Measurements from ENCODE around the gene BABAM1. TPM values are rescaled to one million over a fixed set of nuclear protein-coding genes. Genes with fewer than 3 reads are reported as not detected.
A peak's percentile ranks its signal among the peaks of the same experiment; 100 is the strongest.

Gene BABAM1
- total RNA-seq, 1 experiment from 2014 or later, result 121 TPM

DNA sequence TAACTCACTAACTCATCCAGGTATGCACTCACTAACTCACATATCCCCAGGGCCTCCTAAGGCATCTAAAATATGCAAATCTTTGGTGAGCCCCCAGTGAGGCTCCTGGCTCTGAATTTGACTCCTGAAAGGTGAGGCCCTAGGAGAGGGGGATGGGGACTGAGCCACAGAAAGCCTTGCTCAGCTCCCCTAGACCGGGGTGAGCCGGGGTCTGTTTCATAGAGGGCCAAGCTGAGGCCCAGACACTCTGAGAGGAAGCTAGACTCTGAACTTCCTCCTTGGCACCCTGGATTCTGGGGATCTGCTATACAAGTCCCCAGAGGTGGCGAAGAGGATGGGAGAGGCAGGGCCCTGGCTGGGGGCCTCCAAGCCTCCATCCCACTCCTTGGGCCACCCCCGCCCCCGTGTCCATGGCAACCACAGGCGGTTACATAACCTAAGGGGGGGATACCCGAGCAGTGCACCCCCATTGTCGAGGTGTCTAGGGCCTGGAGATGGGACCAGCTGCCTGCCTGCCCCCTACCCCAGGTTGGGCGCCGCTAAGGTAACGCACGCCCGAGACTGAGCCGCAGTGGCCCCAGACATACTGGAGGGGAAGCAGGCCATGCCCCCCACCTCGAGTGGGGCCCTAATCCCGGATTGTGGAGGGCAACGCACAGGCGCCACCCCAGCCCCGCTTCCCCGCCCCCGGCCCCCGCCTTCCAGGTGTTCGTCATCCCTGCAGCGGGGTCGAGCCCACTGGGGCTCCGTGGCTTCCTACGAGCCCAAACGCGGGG, 35.3 kb downstream of the BABAM1 start:
- DNase-seq (ENCODE audit: low read depth), result no peak

DNA sequence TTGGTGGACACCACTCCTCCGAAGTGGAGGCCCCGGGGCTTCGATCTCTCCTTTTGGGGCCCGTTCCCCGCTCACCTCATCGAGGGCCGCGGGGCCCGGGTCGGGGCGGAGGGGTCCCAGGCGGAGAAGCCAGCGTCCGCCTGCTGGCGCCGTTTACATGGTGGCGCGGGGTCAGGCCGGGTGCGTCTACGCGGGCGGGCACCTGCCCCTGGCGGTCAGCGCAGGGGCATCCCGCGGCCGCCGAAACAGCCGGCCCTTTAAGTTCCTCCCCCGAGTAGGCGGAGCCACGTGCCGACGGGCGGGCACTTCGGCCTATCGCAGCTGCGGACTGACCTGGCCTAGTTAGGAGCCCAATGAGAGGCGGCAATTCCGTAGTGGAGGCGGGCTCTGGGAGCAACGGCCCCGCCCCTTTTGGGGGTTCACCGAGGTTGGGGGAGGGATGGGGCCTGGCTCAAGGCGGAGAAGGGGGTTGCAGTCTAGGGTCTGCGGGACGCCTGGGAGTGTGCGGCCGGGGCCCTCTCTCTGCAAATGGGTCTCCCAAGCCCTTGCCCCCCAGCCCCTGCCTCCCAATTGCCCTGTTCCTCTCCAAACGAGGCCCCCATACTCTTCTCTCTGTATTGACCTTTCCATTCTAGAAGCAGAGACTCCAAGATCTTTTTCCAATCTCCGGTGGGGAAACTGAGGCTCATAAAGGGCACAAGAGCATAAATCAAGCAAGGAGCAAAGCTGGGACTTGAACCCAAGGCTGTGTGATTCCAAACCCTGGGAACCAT, 36.1 kb downstream of the BABAM1 start, which contains the start of gene ABHD8:
Gene ABHD8 (minus strand): TSS at position 259 of the 773 bp plus-strand sequence. CDS start 1,809 bp downstream, outside the sequence.
- DNase-seq (ENCODE audit: low read depth), result peak; percentile 91

DNA sequence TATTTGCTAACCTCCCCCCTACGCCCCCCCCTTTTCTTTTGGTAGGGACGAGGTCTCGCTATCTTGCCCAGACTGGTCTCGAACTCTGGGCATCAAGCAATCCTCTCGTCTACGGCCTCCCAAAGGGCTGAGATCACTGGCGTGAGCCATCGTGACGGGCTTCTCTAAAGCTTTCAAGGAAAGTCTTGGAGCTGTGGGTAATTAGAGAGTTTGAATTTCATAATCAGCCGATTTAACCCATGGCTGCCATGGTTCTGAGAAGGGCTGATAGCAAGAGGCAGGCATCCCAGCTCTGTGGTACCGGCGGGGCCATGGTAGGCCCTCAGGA, 36.7 kb downstream of the BABAM1 start:
- no peak for DNase-seq (ENCODE audit: low read depth)

DNA sequence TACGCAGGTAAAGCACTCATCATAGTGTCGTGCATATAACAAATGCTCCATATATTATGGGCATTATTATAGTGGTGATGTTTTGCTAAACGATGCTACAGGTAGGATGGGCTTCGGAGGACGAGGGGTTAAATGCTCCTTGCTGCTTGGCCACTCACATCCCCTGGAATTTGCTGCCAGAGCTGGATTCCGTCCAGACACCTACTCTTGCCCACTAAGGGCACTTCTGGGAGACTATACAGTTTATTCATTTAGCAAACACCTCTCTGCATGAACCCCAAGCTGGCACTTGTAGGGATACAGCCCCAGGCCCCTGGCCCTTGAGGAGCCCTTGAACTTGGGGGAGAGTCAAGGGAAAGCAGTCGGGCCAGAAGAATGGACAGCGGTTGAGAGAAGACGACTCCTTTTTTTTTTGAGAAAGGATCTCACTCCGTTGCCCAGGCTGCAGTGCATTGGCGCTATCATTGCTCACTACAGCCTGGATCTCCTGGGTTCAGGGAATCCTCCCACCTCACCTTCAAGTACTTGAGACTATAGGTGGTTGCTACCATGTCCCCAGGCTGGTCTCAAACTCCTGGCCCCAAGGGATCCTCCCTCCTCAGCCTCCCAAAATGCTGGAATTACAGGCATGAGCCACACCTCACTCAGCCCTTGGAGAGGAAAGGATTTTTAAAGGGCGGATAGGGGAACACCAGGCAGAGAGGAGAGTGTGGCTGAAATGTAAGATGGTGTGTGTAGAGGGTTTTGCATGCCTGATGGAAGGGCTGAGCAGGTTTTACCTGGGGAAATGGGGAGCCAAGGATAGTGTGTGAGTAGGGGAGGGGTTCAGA, 37.4 kb downstream of the BABAM1 start:
- no peak for DNase-seq (ENCODE audit: low read depth)

DNA sequence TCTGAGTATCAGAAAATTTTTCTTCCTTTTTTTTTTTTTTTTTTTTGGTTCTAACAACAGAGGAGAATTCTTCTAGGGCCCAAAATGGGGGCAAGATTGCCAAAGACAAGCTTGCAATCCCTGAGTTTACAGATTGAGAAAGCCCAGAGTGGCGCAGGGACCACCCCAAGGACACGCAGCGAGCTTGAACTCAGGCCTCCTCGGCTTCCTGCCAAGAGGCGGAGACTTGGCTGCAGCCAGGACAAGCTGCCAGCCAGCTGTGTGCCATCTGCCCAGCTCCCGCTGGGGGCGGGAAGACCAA, 37.9 kb downstream of the BABAM1 start:
- no peak for DNase-seq (ENCODE audit: low read depth)

DNA sequence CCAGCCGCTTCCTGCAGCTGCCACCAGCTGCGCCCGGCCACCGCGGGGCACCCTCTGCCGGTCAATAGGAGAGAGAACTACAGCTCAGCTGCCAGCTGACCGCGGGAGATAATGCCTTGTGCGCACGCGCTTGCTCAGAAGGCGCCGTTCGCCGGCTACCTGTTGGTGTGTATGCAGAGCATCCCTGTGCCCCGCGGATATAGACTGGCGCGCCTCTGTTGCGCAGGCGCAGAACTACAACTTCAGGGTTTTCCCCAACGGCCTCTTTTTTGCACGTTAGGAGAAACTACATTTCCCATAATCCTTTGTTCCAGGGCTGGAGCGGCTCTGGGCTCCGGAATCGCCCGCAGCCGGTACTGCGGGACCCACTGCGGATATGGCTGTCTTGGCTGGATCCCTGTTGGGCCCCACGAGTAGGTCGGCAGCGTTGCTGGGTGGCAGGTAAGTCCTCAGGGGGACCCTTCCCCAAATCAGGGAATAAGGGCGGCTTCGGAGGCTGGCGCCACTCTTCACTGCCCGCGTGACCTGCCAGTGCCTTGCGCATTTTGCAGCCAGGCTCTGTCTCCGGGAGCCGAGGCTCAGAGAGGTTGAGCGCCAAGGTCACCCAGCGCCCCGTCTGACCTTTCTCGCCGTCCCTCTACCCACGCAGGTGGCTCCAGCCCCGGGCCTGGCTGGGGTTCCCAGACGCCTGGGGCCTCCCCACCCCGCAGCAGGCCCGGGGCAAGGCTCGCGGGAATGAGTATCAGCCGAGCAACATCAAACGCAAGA, 38.5 kb downstream of the BABAM1 start, which contains the start of gene MRPL34:
Gene MRPL34 (plus strand): TSS at position 356 of the 768 bp plus-strand sequence. CDS start 21 bp downstream, at position 377.
- peak; percentile 99 for DNase-seq (ENCODE audit: low read depth)

DNA sequence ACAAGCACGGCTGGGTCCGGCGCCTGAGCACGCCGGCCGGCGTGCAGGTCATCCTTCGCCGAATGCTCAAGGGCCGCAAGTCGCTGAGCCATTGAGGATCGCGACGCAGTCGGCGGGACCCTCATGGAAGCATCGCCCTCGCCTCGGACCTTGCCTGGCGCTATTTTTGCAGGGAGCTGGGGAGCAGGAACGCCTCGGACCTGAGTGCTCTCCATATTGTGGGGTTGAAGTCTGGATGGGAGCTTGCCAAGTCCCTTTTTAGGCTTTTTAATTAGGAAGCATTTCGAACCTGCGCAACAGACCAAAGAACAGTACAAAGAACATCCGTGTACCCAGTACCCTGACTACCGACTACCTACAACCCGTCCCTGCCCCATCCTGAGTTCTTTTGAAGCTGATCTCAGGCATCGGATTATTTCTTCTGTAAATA, 39.1 kb downstream of the BABAM1 start:
- no peak for DNase-seq (ENCODE audit: low read depth)

DNA sequence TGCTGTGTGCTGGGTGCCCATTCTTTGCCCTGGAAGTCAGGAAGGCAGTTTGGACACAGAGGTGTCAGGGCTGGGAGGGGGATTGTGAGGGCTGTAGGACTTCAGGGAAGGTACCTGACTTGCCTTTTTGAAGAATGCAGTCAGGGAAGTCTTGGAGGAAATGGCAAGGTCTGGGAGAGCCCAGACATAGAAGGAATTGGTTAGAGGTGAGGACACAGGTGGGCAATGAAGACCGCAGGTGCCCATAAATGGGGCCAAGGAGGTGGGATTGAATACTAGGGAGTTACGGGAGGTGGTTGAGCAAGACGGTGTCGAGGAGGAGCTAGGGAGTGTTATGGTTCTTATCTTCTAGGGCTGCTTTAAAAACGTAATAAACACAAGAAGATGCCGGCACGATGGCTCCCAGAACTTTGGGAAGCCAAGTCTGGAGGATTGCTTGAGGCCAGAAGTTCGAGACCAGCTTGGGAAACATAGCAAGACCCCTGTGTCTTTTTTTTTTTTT, 40.7 kb downstream of the BABAM1 start:
- DNase-seq (ENCODE audit: low read depth), result no peak

DNA sequence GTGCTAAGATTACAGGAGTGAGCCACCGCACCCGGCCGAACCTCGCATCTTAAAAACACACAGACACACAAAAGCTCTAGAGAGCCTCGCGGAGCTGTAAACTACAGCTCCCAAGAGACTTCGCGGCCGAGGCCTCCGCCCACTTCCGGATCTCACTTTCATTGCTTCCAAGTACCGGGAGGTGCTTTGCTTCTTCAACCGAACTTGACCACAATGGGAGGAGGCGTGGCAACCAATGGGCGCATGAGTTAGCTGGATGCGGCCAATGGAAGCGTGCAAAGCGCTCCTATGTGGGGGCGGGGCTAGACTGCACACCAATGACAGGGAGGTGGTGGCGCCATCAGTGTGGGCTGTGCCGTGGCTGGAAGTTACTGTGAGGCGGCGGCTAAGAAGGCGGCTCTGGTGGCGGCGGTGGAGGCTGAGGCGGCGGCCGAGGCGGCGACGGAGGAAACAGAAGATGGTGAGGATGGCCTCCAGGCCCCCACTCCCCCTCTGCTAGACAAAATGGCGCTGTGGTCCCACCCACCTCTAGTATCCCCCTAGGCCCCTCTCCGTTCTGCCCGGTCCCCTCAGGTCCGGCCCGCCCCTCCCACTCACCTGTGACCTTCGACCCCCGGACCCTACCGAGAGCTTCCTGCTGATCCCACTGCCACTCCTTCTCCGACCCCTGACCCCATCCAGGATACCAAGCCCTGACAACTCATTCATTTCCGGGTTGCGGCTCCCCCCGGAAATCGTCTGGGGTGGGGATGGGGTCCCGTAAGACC, 42.1 kb downstream of the BABAM1 start, which contains the start of gene DDA1:
Gene DDA1 (plus strand): TSS at position 366 of the 767 bp plus-strand sequence. CDS start 92 bp downstream, at position 458.
- DNase-seq (ENCODE audit: low read depth), result peak; percentile 100

DNA sequence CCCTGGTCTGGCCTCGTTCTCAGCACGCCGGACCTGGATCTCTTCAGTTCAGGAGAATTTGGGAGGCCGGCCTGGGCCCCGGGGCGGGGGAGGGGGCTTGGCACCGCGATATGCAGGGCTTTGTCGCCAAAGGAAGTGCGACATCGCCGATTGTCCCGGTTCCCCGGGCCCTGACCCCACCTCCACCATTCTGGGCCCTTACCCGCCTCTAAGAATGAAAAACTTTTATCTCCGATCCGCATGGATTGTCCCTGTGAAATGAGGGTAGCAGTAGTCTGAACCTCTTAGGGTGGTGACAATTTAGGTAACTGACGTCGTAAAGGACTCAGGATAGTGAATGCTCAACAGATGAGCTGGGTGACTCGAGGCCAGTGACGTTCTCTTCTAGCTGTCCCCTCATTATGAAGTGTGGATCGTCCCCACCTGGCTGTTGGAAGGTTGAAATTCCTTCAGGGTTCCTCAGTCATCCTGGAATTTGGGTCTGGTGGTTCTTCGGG, 42.8 kb downstream of the BABAM1 start:
- DNase-seq (ENCODE audit: low read depth), result no peak

DNA sequence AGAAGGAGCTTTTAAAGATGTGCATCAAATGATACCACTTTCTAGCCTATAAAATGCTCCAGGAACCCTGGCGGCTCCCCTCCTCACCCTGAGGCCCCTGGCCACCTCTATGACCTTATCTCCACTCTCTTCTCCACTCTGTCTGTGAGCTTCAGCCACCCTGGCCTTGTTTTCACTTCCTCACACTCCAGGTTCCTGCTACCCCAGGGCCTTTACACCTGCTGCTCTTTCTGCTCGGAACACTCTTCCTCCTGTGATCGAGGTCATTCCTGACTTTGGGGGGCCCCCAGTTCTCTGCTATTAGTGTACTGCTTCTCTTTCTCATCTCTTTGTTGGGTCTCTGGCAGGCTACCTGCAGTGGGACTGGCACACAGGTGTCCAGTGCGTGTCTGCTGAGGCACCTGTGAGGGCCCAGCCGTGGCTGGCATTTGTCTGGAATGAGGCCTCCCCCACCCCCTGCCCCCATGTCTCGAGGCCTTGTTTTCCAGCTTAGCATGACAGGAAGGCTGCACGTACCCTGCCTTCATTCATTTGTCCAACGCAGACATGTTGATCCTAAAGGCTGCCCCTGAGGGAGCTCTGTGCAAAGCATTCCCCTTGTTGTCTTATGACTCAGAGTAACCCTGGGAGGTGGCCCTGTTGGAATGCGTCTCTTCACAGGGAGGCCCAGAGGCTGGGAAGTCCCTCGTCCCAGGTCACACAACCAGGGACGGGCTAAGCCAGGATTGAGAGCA, 44.4 kb downstream of the BABAM1 start:
- DNase-seq (ENCODE audit: low read depth), result peak; percentile 95

DNA sequence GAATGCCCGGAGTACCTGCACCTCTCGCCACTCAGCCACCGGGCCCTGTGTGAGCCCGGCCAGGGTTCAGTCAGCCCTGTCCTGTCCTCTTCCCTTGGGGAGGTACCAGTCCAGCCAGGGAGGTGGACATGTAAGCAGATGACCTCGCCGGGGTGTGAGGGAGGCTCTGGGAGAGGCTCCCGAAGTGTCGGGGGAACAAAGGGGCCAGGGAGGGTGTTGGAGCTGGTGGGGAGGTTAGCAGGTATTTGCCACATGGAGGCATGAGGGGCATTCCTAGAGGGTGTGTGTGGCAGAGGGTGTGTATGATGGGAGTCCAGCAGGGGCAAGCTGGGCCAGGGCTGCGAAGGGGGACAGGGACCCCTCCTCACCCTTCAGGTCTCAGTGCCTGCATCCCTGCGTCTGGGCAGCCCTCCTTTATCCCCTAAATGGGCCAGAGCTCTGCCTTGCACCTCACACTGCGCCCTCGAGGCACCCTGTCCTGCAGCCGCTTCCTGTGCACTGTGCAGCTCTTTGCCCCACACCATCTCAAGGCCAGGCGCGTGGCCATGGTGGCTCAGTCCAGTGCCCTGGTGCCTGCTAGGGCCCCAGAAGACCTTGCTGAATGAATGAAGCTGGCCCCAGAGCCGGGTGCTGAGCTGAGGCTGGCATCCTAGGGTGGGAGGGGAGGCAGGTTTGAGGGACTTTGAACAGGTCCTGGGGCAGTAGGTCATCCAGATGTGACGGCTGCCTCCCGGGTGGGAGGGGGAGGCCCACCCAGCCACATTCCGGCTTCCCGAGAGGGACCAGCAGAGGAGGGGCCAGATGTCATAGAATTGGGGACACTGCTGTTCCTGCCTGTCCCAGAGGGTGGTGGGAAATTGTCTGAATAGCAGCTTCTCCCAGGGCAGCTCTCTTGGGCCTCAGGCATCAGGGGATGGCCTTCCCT, 45.2 kb downstream of the BABAM1 start:
- no peak for DNase-seq (ENCODE audit: low read depth)

DNA sequence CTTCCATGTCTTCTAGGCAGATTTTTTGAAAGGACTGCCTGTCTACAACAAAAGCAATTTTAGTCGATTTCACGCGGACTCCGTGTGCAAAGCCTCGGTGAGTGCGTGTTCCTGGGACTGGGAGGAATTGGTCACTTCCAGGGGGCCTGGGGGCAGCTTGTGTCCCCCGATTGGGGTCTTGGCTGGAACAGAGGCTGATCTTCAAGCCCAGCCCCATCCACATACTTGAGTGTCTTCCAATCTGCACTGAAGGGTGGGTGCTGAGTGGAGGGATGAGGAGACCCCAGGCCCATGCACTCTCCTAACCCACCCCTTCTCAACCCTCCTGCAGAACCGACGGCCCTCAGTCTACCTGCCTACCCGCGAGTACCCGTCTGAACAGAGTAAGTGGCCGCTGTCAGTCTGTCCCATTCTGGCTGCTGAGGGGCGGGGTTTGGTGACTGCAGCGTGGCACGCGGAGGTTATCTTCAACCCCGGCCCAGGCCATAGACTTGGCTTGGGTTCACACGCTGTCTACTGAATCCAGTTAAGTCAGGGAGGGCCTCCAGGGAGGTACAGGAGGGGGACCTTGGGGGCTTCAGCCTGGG, 46.9 kb downstream of the BABAM1 start:
- DNase-seq (ENCODE audit: low read depth), result no peak

DNA sequence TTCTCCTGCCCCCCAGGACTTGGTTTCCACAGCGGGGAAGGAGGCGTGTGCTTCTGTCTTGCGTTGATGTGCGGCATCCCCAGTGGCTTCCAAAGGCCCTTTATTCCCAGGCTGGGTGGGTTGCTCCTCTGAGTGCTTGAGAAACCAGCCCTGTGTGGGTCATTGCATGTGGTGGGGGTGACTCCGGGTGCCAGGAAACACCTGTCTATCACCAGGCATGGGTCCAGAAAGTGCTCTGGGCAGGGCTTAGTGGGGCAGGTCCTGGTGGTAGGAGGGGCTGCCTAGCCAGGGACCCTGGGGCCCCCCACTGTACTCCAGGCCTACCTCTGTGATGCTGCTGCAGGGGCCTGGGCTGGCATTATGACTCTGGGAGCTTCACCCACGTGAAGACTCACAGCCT, 51.7 kb downstream of the BABAM1 start:
- no peak for DNase-seq (ENCODE audit: low read depth)

DNA sequence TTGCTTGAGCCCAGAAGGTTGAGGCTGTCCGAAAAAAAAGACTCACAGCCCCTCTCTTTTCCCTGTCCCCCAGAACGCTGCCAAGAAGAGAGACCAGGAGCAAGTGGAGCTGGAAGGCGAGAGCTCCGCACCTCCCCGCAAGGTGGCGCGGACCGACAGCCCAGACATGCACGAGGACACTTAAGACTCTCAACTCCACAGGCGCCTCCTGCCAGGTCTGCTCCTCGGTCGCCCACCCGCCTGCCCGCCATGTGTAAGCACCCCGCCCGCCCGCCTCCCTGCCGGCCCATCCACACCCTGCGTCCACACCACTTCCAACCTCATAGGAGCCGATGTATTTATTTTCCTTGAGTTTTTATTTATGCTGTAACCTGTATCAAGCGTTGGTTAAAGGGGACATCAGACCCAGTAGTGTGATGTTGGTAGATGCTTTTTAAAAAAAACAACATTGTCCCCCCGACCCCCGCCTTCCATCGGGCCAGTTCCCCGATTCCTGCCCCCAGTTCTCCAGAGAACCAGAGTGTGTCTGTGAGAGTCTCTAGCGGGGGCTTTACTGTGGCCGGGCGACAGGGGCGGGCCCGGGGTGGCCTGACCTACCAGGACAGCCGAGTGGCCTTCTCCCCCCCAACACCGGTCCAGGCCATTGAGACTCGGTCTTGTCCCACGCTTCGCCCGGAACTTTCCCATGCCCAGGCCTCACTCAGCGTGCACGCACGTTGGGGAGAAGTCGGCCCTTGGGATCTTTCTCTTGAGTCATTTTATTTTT, 52.4 kb downstream of the BABAM1 start:
- no peak for DNase-seq (ENCODE audit: low read depth)

DNA sequence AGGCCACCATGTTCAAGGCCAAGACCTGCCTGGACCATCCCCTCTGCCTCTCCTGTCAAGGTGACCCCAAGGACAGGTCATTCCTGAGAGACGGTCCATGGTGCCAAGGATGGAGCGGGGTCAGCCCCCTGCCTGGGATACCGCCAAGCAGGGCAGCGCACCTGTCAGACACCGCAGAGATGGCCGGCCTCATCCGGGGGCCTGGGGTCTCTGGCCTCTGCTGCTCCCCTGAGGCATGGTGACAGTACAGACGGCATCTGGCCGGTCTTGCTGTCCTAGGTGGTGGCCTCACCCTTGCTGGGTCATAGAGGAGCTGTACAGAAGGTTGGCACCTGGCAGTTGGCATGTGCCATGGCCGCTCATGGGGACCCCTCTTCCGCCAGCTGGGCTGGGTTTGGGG, 53.2 kb downstream of the BABAM1 start:
- DNase-seq (ENCODE audit: low read depth), result no peak

All from M059J (cell line).